Middle frontal gyrus (tissue), 1 donor: Measurements from ENCODE around the gene ORC1.

ENCODE experiments used
- DNase-seq: peaks from one replicate; pipeline ENCODE4 v3.0.0-alpha.2; 2015; ENCODE audit warnings: low spot score; ENCODE audit errors: extremely low spot score

The ORC1 gene

GRCh38 chr1:52404116-52404974 lies at the start of gene ORC1, which contains the start of gene PRPF38A:
ORC1 (minus strand) TSS chr1:52404423; CDS start chr1:52402223, 2,200 bp downstream.
PRPF38A (plus strand) TSS chr1:52404602; CDS start chr1:52404750, 148 bp downstream.
- DNase-seq = peak; percentile 97

- DNase-seq = no peak
These were observed 40.2 kb upstream of the ORC1 start for GRCh38 chr1:52444463-52444862.

- DNase-seq = no peak
These were observed 35.8 kb upstream of the ORC1 start for GRCh38 chr1:52439976-52440375.

DNA sequence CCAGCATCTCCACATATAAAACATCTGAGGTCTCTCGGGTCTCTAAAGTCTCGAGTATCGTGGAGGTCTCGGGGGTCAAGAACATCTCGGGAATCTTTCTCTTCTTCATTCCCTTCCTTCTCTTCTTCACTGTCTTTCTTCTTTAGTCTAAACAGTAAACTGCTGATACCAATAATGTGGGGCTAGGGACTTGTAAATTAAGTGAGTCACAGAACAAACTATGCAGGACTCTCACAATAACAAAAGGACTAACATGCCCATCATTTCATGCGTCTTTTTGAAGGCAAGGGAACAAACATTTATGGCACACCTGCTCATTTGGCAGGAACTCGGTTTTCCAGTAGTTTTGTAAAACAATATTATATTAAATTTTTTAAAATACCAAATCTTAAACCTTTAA lies 32.6 kb upstream of the ORC1 start:
- DNase-seq = no peak

GRCh38 chr1:52435650-52436049 lies 31.4 kb upstream of the ORC1 start:
- no peak for DNase-seq

DNA sequence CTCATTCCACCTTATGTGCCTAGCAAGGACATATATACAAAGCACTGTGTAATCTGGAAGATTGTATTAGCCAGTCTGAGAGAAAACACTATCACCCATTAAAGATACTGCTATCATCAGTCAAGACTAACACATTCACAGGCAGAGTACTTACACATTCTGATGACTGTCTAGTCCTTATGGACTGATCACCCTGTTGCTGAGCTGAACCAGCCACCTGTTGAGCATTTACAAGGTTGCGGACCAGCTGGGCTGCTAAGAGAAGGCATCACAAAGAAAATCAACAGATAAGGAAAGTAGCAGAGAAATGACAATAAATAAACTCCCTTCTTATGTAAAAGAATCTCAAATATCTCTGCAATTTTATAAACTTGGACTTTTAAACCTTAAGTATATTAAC lies 31.0 kb upstream of the ORC1 start:
- no peak for DNase-seq

GRCh38 chr1:52432807-52433206 lies 28.6 kb upstream of the ORC1 start:
- DNase-seq = no peak

- no peak for DNase-seq
These were observed 22.9 kb upstream of the ORC1 start for GRCh38 chr1:52427152-52427551.

DNA sequence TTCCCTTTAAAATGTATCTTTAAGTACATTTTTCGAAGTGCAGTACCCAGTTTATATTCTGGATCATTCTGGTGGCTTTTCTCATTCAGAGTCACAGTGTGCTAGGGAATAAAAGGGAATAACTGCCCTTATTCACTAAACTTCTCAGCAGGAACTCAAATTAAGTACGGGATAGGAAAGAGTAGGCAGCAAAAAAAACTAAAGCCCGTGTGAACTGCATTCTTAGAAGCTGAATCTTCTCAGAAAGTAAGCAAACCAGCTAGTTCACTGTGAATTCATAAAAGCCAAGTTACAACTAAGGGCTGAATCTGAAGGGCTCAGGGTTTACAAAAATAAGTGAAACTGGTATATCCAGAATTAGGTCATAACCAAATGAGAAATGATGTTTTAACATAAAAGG lies 22.1 kb upstream of the ORC1 start:
- no peak for DNase-seq

- DNase-seq = no peak
These were observed 20.6 kb upstream of the ORC1 start for GRCh38 chr1:52424813-52425212.

DNA sequence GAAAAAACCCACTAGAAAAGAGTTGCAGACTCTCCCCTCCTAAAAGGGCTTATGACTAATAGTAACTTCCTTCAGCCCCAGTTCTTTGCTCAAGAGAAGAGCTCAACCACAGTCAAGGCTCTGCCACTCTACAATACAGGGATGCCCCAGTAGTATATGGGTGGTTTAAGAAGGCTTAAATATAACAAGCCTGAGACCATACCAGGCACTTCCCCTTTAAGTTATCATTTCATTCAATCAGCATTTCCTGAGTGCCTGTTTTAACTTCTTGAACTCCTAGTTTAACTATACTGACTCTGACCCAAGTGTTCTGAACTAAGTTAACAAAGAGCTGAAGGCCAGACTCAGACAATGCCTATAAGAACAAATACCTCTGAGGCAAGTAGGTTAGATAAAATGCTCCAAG lies 20.0 kb upstream of the ORC1 start:
- no peak for DNase-seq

DNA sequence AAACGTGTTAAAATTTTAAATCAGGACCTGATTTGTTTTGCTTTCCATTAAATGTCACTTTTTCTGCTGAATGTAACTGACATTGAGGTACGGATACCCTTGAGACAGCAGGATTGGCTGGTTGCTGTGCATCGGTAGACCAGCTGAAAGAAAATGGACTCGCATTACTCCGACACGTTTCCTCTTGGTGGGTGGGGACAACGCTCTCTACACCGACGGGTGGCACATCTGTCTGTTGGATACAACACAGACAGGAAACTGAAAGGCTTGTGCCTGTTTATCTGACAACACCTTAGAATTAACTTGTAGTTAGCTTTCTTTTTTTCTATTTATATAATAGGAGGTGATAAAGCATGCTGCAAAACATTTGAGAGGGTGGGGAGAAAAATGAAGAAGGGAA lies 19.5 kb upstream of the ORC1 start:
- DNase-seq = no peak

DNA sequence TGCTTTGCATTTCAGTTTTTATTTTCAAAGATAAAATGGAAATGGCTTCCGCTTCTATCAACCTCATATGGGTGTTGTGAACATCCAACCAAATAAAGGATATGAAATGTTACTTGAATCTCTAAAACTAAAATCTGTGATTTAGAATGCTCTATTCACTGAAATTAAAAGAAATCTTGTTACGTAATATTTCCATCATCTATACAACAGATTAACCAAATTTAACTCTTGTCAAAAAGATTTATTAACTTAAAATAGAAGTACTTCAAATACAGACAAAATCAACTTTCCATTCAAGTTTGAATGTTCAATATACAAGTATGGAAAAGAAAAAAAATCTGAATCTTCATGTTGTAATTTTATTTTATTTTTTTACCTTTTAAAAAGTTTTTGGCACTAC lies 18.8 kb upstream of the ORC1 start:
- no peak for DNase-seq

DNA sequence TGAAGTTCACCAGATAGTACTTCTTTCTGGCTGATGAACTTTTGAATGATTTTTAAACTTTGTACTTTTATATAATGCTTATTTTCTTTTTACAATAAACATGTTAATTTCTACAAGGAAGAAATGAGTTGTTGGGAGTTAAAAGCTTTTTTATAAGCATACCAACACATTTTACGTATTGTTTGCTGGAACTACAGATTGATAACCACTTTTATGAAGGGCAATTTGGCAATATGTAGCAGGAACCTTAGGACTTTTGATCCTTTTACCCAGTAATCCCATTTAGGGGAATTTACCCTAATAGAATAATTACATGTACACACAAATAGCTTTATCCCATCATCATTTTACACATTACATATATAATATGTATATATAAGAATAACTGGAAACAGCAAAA lies 16.5 kb upstream of the ORC1 start:
- no peak for DNase-seq

DNA sequence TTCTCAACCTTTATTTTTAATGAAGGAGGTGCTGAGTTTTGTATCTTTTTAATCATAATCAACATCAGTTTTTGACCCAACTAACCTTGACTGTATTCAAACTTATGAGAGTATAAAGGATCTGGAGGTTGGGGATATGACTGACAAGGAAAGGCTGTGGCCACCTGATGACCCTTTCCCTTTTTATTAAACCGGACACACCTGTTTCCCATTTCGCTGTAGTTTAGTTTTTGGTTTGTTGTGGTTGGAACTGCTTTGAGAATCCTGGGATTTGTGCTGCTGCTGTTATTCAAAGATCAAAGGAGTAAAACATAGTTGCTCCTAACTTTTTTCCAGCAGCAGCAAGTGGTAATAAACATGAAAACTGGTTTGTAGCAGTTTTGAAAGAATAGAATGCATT lies 12.6 kb upstream of the ORC1 start:
- no peak for DNase-seq

DNA sequence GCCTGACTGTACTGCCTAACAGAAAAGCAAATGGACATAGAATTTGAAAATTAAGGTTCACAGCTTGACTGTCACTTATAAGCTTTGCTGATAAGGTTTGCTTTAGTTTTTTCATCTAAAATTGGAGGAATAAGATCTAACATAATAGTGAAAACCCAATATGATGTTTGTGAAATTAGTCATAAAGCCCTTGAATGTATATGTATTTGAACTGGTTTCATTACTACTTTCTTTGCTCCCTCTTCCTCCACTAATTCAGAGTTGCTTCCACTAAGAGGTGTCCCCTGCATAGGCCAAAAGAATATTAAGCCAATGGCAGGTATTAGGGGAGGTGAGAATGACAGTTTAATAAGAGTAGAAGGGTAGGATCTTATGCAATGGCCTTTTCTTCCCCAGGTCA lies 10.7 kb upstream of the ORC1 start:
- no peak for DNase-seq

- DNase-seq = no peak
These were observed 9.3 kb upstream of the ORC1 start for GRCh38 chr1:52413410-52413989.

DNA sequence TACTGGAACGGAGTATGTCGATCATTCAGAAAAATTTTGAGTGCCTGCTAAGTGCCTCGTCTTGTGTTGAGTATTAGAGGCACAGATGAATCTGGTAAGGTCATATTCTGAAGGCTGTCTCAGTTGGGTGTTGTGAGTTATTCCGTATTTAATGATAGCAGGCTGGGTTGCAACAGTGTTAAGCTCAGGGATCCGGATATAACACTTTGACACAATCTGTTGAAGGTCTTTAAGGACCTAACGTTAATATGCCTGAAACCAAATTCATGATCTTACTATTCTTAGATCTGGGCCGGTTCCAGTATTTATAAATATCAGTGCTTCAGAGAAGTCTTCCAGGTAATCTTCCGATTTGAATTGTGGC lies 734 bp upstream of the ORC1 start:
- no peak for DNase-seq

- DNase-seq = no peak
These were observed 582 bp downstream of the ORC1 start for GRCh38 chr1:52403566-52404115.

- no peak for DNase-seq
These were observed 1.4 kb downstream of the ORC1 start for GRCh38 chr1:52402860-52403240.

DNA sequence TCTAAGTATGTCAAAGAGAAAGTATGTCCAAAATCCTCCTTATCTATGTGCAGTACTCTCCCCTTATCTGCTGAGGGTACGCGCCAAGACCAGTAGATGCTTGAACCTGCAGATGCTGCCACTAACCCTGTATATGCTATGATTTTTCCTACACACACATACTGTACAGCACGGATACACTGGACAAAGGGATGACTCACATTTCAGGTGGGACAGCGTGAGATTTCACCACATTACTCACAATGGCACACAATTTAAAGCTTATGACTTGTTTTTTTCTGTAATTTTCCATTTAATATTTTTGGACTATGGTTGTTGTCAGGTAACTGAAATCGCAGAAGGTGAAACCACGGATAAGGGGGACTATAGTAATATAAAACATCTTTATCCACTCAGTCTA lies 4.1 kb downstream of the ORC1 start:
- DNase-seq = no peak

DNA sequence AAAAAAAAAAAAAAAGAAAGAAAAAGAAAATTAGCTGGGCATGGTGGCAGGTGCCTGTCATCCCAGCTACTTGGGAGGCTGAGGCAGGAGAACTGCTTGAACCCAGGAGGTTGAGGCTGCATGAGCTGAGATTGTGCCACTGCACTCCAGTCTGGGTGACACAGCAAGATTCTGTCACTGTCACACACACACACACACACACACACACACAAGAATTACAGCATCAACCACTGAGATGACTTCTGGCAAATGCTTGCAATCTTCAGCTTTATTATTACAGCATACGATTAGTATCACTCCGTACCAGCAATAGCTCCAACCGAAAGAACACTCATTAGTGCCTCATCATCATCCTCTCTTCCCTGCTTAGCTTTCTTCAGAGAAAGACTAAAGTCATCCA lies 4.6 kb downstream of the ORC1 start:
- no peak for DNase-seq

DNA sequence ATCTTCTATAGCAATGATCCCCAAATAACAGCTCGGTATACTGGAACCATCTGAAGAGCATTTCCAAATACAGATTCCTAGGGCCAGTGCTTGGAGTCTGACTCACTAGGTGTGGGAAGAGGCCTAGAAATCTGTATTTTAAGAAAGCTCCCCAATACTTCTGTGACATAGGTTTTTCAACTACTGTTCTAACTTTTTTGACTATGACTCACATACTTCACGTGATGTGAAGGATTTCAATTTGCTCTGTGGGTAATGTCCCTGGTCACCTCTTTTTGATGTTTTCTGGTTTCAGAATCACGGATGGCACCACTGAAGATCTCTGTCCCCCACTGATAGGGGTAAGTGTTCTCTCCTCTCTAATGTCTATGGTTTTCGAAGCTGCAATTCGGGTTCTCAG lies 11.0 kb downstream of the ORC1 start:
- DNase-seq = no peak
